Hepatocyte (in vitro differentiated cells): ENCODE results near the gene MADD. TPM values are rescaled to one million over a fixed set of nuclear protein-coding genes. Genes with fewer than 3 reads are reported as not detected.
A peak's percentile ranks its signal among the peaks of the same experiment; 100 is the strongest.

Experiments
- DNase-seq: peaks from one replicate; pipeline ENCODE4 v3.0.0-alpha.2; 2016; ENCODE audit warnings: low spot score
- H2AFZ ChIP-seq: fragments of 200-600 bp; sonication (generic); 2 replicates; pipeline ENCODE4 v1.6.0; 2016; ENCODE audit warnings: antibody characterized with exemption, mild to moderate bottlenecking
- H3K27ac ChIP-seq: fragments of 200-600 bp; sonication (generic); 2 replicates; pipeline ENCODE4 v1.5.1; 2016; ENCODE audit warnings: mild to moderate bottlenecking
- H3K27me3 ChIP-seq: fragments of 200-600 bp; sonication (generic); 2 replicates; pipeline ENCODE4 v1.6.1; 2016
- H3K36me3 ChIP-seq: fragments of 200-600 bp; sonication (generic); replicated peaks from 2 replicates; pipeline ENCODE4 v1.5.1; 2016; ENCODE audit warnings: low read depth; ENCODE audit not compliant: insufficient read depth
- H3K4me1 ChIP-seq: fragments of 200-600 bp; sonication (generic); 2 replicates; pipeline ENCODE4 v1.5.1; 2016; ENCODE audit warnings: mild to moderate bottlenecking, moderate library complexity; ENCODE audit not compliant: insufficient read depth
- H3K4me2 ChIP-seq: fragments of 200-600 bp; sonication (generic); 2 replicates; pipeline ENCODE4 v1.6.0; 2016
- H3K4me3 ChIP-seq: fragments of 200-600 bp; sonication (generic); 2 replicates; pipeline ENCODE4 v1.5.1; 2016; ENCODE audit warnings: mild to moderate bottlenecking
- H3K79me2 ChIP-seq: fragments of 200-600 bp; sonication (generic); 2 replicates; pipeline ENCODE4 v1.6.0; 2017; ENCODE audit warnings: mild to moderate bottlenecking
- H3K9me2 ChIP-seq: fragments of 200-600 bp; sonication (generic); replicated peaks from 2 replicates; pipeline ENCODE4 v1.6.0; 2017; ENCODE audit warnings: mild to moderate bottlenecking; ENCODE audit not compliant: insufficient read depth
- H3K9me3 ChIP-seq: fragments of 200-600 bp; sonication (generic); 2 replicates; pipeline ENCODE4 v1.5.1; 2016; ENCODE audit warnings: low read depth, mild to moderate bottlenecking
- H4K20me1 ChIP-seq: fragments of 200-600 bp; sonication (generic); 2 replicates; pipeline ENCODE4 v1.6.0; 2016; ENCODE audit warnings: mild to moderate bottlenecking; ENCODE audit not compliant: insufficient read depth, poor library complexity, severe bottlenecking
- EZH2 ChIP-seq: fragments of 200-600 bp; sonication (generic); IDR thresholded peaks from 2 replicates; pipeline ENCODE4 v1.6.1; 2016; ENCODE audit warnings: antibody characterized with exemption, mild to moderate bottlenecking, borderline replicate concordance
- EZH2phosphoT487 ChIP-seq: fragments of 200-600 bp; sonication (generic); IDR thresholded peaks from one replicate; pipeline ENCODE4 v1.6.1; 2018; ENCODE audit warnings: antibody characterized with exemption, mild to moderate bottlenecking, low read depth, moderate library complexity; ENCODE audit not compliant: unreplicated experiment, severe bottlenecking
- WGBS: methylation state at CpG from one replicate; pipeline ENCODE4 v1.1.6; 2016; ENCODE audit warnings: low lambda C conversion rate; ENCODE audit errors: missing lambda C conversion rate; 5-methylcytosine and 5-hydroxymethylcytosine counted together
- polyA plus RNA-seq: library from polyadenylated mRNA; unstranded; fragments of >200 nt; fragmentation: Nextera tagmentation; extraction: Ambion mirVana; gene quantifications from 2 replicates; pipeline ENCODE4 v1.2.1, GENCODE V29; 2016
- total RNA-seq: library from RNA; depleted of rRNA; stranded (reverse); fragments of >200 nt; gene quantifications from 2 replicates; pipeline ENCODE4 v1.2.3, GENCODE V29; 2014
- TF ChIP-seq, protein P1 (sequence below): fragments of 200-600 bp; sonication (generic); IDR thresholded peaks from 2 replicates; pipeline ENCODE4 v1.5.1; 2016; ENCODE audit warnings: antibody characterized with exemption, mild to moderate bottlenecking; ENCODE audit not compliant: poor library complexity

Gene MADD
- total and polyA plus RNA-seq, 2 experiments from 2014 or later = 17.6 to 19.1 TPM

- DNase-seq = no peak
- H3K27ac ChIP-seq = no peak overlapping the region
- TF ChIP-seq EZH2phosphoT487 (no peak), EZH2 (no peak)
- TF ChIP-seq, protein P1, sequence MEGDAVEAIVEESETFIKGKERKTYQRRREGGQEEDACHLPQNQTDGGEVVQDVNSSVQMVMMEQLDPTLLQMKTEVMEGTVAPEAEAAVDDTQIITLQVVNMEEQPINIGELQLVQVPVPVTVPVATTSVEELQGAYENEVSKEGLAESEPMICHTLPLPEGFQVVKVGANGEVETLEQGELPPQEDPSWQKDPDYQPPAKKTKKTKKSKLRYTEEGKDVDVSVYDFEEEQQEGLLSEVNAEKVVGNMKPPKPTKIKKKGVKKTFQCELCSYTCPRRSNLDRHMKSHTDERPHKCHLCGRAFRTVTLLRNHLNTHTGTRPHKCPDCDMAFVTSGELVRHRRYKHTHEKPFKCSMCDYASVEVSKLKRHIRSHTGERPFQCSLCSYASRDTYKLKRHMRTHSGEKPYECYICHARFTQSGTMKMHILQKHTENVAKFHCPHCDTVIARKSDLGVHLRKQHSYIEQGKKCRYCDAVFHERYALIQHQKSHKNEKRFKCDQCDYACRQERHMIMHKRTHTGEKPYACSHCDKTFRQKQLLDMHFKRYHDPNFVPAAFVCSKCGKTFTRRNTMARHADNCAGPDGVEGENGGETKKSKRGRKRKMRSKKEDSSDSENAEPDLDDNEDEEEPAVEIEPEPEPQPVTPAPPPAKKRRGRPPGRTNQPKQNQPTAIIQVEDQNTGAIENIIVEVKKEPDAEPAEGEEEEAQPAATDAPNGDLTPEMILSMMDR = no peak
- 82% methylated on average over 13 of the region's 14 CpGs for WGBS
- no peaks in the 10 kb centered on the region for H3K9me2 ChIP-seq
- no peak overlapping the region for H3K4me2 ChIP-seq
- H3K4me3 ChIP-seq = no peak overlapping the region
- no peaks in the 10 kb centered on the region for H3K4me1 ChIP-seq
- no peaks in the 10 kb centered on the region for H3K79me2 ChIP-seq
- no peaks in the 10 kb centered on the region for H3K9me3 ChIP-seq
- H3K36me3 ChIP-seq = no peaks in the 10 kb centered on the region
- no peaks in the 10 kb centered on the region for H4K20me1 ChIP-seq
- H3K27me3 ChIP-seq = no peaks in the 10 kb centered on the region
- H2AFZ ChIP-seq = no peak overlapping the region
Measured at GRCh38 chr11:47376525-47377371, 106.8 kb downstream of the MADD start.

GRCh38 chr11:47377571-47378009 is 107.7 kb downstream of the MADD start:
- Histone ChIP-seq H4K20me1 (no peaks in the 10 kb centered on the region), H3K27me3 (no peaks in the 10 kb centered on the region), H2AFZ (no peak overlapping the region), H3K4me2 (no peak overlapping the region), H3K27ac (no peak overlapping the region), H3K4me1 (no peaks in the 10 kb centered on the region), H3K79me2 (no peaks in the 10 kb centered on the region), H3K9me2 (no peaks in the 10 kb centered on the region), H3K9me3 (no peaks in the 10 kb centered on the region), H3K36me3 (no peaks in the 10 kb centered on the region), H3K4me3 (no peak overlapping the region)
- TF ChIP-seq EZH2 = no peak
- no peak for TF ChIP-seq EZH2phosphoT487
- TF ChIP-seq, protein P1 = no peak
- peak; percentile 6 for DNase-seq
- WGBS = 83% methylated on average over 3 of the region's 5 CpGs

- Histone ChIP-seq H3K79me2 (no peaks in the 10 kb centered on the region), H4K20me1 (no peaks in the 10 kb centered on the region), H3K4me2 (no peak within 1 kb of the TSS), H3K9me2 (no peaks in the 10 kb centered on the region), H3K4me3 (no peak within 1 kb of the TSS), H3K36me3 (no peaks in the 10 kb centered on the region), H3K27ac (no peak within 1 kb of the TSS), H3K9me3 (no peaks in the 10 kb centered on the region), H2AFZ (no peak within 1 kb of the TSS), H3K27me3 (no peaks in the 10 kb centered on the region), H3K4me1 (no peaks in the 10 kb centered on the region)
- 81% methylated on average over 29 of the region's 31 CpGs for WGBS
- no peak for TF ChIP-seq EZH2
- TF ChIP-seq EZH2phosphoT487 = no peak
- TF ChIP-seq, protein P1 = no peak
- DNase-seq = no peak
Measured at GRCh38 chr11:47378010-47378835, 108.3 kb downstream of the MADD start, which contains the start of gene SPI1. Gene SPI1, minus strand, starts transcription at chr11:47378547. Its CDS starts 194 bp downstream, at chr11:47378353.
